Stimulated activated CD8-positive, alpha-beta memory T cell treated with anti-CD3 and anti-CD28 coated beads, Interleukin-4, amount 100 ng/mL, for 4 hours (primary cell): ENCODE data around the gene NPM1.
A peak's percentile ranks its signal among the peaks of the same experiment; 100 is the strongest.
"Not testable (repeated sequence)": the region's sequence is repeated elsewhere in the genome, so short reads cannot be mapped to it uniquely, and the experiment has no call there.

Experiments
- DNase-seq, 2 donors: peaks; one replicate each; pipeline ENCODE4 v3.0.0-alpha.2; 2020; ENCODE audit warnings: low read depth in 2 of 2, low spot score in 1 of 2

The NPM1 gene, protein sequence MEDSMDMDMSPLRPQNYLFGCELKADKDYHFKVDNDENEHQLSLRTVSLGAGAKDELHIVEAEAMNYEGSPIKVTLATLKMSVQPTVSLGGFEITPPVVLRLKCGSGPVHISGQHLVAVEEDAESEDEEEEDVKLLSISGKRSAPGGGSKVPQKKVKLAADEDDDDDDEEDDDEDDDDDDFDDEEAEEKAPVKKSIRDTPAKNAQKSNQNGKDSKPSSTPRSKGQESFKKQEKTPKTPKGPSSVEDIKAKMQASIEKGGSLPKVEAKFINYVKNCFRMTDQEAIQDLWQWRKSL

DNA sequence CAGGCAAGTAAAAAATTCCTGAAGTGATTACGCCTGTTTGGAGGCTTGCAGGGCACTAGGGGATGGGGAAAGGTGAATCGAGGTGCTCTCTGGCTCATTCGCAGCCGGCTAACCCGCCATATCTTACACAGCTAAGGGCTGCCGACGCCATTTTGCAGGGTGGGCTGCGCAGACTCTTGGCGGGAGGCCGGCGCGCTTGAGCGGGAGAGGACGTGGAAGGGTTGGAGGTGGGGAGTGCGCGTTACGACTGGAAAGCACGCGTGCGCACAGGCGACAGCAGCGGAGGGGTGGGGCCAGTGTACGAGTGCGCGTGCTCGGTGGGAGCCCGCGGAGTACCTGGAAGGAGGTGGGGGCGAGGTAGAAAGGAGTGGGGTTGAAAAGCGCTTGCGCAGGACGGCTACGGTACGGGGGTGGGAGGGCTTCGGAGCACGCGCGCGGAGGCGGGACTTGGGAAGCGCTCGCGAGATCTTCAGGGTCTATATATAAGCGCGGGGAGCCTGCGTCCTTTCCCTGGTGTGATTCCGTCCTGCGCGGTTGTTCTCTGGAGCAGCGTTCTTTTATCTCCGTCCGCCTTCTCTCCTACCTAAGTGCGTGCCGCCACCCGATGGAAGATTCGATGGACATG, at the start of gene NPM1:
NPM1 (plus strand) TSS at position 505 of the 625 bp plus-strand sequence; CDS start at position 605, 100 bp downstream.
- DNase-seq: peak; percentile 94 to 95

GRCh38 chr5:171340042-171340441, 47.6 kb upstream of the NPM1 start:
- no peak for DNase-seq

DNA sequence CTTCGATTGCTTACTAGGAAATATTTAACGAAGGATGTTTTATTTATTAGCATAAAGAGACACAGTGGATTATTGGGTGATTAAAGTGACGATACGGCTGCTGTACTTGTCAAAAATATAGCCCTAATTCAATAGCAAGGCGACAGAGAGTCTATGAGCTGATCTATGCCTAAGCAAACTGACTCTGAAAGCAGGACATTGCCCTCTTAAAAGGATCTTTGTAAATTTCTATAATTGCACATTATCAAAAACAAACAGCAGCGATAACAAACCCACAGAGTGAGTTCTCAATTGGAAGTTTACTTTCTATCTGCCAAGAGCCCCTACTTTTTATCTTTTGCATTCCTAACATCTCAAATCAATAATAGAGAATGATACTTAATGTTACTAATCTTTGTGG, 47.2 kb upstream of the NPM1 start:
- DNase-seq: no peak

DNA sequence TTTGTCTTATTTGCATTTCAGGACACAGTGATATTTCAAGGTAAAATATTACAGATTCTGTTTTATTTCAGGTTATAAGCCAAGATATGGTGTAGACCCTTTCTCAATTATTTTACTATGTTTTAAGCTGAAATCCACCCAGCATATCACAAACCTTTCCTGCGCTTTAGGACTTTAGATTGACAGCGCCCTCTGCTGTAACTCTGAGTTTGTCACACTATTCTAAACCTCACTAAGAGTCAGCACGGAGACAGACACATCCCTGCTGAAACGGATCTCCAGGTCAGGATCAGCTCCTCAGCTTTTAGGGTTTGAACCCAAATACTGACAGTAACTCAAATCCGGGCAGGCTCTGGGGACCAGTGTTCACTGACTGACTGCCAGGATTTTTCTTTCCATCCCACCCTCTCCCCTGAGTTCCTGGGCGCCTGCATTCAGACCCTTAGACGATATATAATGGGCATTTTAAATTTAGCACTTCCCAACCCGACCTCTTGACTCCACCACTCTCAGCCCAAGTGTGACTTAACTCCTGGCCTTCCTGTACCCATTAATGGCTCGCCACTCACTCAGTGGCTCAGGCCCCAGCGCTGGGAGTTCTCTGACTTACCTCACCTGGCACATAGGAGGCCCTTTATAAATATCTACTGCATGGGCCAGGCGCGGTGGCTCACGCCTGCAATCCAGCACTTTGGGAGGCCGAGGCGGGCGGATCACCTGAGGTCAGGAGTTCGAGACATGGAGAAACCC, 45.1 kb upstream of the NPM1 start:
- no peak for DNase-seq

DNA sequence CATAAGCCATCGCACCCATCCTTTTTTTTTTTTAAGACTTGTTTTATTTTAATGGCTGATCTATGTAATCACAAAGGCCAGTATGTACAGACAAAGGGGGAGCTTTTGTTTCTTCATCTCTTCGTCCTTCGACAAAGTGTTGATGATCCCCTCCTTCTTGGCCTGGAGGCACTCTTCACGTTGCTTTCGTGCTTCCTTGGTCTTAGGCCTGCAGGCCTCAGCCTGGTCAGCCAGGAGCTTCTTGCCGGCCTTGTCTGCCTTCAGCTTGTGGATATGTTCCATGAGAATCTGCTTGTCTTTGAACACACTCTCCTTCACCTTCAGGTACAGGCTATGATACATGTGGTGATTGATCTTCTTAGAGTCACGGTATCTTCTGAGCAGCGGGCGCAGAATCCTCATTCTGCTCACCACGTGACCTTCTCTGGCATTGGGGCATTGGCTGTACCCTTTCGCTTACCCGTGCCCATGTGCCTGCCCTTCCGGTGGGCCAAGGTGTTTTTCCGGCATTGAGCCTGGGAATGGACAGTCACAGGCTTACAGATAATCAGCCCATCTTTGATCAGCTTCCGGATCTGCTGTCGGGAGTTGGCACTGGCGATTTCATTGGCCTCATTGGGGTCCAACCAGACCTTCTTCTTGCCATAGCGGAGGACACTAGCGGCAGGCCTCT, 42.6 kb upstream of the NPM1 start:
- no peak for DNase-seq

DNA sequence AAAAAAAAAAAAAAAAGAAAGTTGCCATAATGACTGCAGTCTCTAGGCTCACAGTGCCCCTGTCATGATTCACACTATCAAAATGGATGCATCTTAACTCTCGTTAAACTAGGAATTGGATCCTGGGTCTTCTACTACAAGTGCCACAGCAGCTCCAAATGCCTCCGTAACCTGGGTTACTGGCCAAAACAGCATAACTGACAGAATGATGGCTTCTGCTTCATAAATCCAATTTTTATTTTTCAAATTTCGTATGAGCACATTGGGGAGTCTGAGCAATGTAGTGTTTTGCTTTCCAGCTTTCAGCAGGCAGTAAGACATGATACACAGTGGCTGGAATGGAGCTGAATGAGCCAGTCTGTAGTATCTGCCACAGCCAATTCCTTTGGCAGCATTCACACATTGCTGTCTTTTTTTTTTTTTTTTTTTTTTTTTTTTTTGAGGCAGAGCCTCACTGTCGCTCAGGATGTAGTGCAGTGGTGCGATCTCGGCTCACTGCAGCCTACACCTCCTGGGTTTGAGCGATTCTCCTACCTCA, 36.0 kb upstream of the NPM1 start:
- no peak for DNase-seq

DNA sequence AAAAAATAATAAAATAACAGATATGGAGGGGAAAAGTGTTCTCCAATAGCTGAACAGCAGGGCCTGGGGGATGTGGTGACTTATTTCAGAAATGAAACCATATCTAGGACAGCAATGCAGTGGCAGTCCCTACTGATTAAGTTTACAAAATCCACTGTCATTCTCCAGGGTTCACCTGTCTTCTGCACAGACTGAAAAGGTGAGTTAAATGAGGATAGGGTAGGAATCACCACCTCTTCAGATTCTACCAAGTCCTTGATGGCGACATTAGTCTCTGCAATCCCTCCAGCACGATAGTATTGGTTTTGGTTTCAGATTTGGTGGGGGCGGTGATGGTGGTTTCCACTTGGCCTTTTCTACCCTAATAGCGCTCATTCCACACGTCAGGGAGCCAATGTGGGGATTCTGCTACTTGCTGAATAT, 32.3 kb upstream of the NPM1 start:
- DNase-seq: no peak

GRCh38 chr5:171357843-171358242, 29.8 kb upstream of the NPM1 start:
- no peak for DNase-seq

DNA sequence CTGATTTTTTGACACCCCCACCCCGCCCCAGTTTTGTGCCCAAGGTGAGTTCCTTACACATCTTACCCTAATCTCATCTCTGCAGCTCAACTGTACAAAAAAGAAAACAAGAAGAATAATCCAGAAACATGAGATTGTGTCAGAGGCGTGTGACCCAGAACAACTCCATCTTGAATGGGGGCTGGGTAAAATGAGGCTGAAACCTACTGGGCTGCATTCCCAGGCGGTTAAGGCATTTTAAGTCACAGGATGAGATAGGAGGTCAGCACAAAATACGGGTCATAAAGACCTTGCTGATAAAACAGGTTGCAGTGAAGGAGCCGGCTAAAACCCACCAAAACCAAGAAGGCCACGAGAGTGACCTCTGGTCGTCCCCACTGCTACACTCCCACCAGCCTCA, 26.5 kb upstream of the NPM1 start:
- DNase-seq: not testable (repeated sequence)

GRCh38 chr5:171363249-171363648, 24.4 kb upstream of the NPM1 start:
- DNase-seq: not testable (repeated sequence)

DNA sequence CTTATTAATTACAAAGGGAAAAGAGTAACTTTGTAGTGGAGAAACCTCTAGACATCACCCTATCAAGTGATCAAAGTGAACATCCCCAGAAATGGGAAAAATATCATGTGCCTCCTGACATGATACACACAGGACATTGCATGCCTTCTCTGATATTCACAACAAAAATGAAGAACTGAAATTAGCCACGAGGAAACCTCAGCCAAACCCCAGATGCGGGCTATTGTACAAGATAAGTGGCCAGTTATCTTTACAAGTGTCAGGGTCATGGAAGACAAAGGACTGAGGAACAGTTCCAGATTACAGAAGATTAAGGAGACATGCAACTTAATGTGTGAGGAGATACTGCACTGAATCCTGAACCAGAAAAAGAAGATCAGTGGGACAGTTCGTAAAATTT, 23.8 kb upstream of the NPM1 start:
- no peak for DNase-seq

- no peak for DNase-seq
These were observed 22.3 kb upstream of the NPM1 start for GRCh38 chr5:171365351-171365750.

DNA sequence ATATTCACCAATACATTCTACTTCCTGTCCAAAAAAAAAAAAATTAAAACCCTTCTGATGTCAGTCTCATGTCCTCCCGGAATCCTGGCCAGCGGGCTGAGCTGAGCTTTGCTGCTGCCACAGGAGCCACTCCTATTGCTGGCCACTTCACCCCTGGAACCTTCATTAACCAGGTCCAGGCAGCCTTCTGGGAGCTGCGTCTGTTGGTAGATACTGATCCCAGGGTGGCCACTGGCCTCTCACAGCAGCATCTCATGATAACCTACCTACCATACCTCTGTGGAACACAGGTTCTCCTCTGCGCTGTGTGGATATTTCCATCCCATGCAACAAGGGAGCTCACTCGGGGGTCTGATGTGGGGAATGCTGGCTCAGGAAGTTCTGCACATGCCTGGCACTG, 21.0 kb upstream of the NPM1 start:
- DNase-seq: no peak

DNA sequence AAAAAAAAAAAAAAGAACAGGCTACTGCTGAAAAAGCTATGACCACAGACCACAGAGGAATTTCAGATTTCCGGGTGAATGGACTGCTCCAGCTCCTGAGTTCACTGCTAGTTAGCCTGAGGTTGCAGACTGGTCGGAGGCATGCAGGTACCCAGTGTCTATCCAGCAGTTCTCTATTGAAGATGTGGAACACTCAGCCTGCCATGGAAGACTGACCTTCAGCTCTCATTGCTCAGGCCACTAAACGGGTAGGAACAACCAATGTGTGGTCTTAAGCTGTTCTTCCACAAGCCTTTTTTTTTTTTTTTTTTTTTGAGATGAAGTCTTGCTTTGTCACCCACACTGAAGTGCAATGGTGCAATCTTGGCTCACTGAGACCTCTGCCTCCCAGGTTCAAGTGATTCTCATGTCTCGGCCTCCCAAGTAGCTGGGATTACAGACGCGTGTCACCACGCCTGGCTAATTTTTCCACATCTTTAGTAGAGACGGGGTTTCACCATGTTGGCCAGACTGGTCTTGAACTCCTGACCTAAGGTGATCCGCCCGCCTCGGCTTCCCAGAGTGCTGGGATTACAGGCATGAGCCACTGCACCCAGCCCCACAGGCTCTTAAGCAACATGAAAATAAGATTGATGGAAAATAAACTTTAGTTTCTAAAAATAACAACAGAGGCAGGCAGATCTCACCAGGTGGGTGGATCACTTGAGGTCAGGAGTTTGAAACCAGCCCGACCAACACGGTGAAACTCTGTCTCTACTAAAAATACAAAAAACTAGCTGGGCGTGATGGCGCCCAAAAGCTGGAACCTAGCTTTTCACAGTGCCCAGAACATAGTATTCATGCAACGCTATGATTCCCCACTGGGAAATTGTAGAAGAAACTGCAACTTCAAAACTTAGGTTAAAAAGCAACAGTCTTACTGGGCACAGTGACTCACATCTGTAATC, 20.0 kb upstream of the NPM1 start:
- DNase-seq: no peak

DNA sequence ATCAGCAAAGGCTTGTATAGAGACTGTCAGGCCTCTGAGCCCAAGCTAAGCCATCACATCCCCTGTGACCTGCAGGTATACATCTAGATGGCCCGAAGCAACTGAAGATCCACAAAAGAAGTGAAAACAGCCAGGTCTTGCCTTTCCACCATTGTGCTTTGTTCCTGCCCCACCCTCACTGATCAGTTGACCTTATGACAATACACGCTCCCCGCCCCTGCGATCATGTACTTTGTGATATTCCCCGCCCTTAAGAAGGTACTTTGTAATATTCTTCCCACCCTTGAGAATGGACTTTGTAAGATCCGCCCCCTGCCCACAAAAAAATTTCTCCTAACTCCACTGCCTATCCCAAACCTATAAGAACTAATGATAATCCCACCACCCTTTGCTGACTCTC, 18.6 kb upstream of the NPM1 start:
- no peak for DNase-seq

- no peak for DNase-seq
These were observed 17.8 kb upstream of the NPM1 start for GRCh38 chr5:171369898-171370297.

DNA sequence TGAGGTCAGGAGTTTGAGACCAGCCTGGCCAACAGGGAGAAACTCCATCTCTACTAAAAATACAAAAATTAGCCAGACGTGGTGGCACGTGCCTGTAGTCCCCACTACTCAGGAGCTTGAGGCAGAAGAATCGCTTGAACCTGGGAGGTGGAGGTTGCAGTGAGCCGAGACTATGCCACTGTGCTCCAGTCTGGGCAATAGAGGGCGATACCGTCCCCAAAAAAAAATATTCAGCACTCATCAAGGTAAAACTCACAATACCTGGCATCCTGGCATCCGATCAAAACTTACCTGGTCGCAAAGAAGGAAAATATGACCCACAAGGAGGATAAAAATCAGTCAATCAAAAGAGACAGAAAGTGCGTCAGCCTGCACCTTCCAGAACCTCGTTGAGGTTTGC, 16.8 kb upstream of the NPM1 start:
- DNase-seq: not testable (repeated sequence)

- no peak for DNase-seq
These were observed 16.3 kb upstream of the NPM1 start for GRCh38 chr5:171371326-171371725.

DNA sequence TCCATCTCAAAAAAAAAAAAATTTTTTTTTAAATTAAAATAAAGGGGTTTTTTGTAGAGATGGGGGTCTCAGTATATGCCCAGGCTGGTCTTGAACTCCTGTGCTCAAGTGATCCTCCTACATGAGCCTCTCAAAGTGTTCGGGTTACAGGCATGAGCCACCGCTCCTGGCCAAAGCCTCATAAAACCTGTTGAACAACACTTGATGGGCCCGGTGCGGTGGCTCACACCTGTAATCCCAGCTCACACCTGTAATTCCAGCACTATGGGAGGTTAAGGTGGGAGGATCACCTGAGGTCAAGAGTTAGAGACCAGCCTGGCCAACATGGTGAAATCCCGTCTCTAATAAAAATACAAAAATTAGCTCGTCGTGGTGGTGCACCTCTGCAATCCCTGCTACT, 7.7 kb upstream of the NPM1 start:
- no peak for DNase-seq

DNA sequence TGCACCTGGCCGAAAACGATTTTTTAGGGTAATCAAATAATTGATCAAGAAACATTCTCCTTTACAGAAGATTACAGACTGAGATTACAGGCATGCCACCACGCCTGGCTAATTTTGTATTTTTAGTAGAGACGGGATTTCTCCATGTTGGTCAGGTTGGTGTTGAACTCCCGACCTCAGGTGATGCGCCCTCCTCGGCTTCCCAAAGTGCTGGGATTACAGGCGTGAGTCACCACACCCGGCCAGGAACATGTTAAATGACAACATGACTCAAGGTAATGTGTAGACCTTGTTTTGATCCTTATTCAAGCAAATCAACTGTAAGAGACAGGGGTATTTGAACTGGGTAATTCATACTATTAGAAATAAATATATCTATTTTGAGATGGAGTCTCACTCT, 3.2 kb upstream of the NPM1 start:
- DNase-seq: not testable (repeated sequence)
